Thoracic aorta (tissue), 2 donors: Measurements from ENCODE around the gene SPECC1L. TPM values are rescaled to one million over a fixed set of nuclear protein-coding genes. Genes with fewer than 3 reads are reported as not detected.

ENCODE experiments used
- ATAC-seq: fragments of 150-250 bp; one replicate; pipeline ENCODE4 v1.8.0; 2017; ENCODE audit warnings: low read depth; ENCODE audit not compliant: insufficient number of reproducible peaks, low FRiP score
- DNase-seq: peaks from one replicate; pipeline ENCODE4 v3.0.0-alpha.2; 2020; ENCODE audit warnings: low spot score
- H3K27ac ChIP-seq, 2 donors: fragments of 200-600 bp; sonication (generic); 1 replicate in 1 of 2; 2 replicates in 1 of 2; pipeline ENCODE4 v1.5.1; 2016; ENCODE audit warnings: mild to moderate bottlenecking in 2 of 2, moderate library complexity in 2 of 2
- H3K27me3 ChIP-seq: fragments of 200-600 bp; sonication (generic); replicated peaks from 2 replicates; pipeline ENCODE4 v1.6.0; 2016; ENCODE audit warnings: mild to moderate bottlenecking; ENCODE audit not compliant: insufficient read depth
- H3K36me3 ChIP-seq: fragments of 200-600 bp; sonication (generic); one replicate; pipeline ENCODE4 v1.5.1; 2016
- H3K4me1 ChIP-seq, 2 donors: fragments of 200-600 bp; sonication (generic); 1 replicate in 1 of 2; 2 replicates in 1 of 2; pipeline versions ENCODE4 v1.5.1 to v1.6.0; 2016; ENCODE audit warnings: low read depth in 2 of 2, mild to moderate bottlenecking in 1 of 2; ENCODE audit not compliant: control insufficient read depth in 1 of 2
- H3K4me3 ChIP-seq: fragments of 200-600 bp; sonication (generic); 2 replicates; pipeline ENCODE4 v1.5.1; 2016; ENCODE audit warnings: mild to moderate bottlenecking
- H3K9me3 ChIP-seq: fragments of 200-600 bp; sonication (generic); 2 replicates; pipeline ENCODE4 v1.5.1; 2016
- CTCF ChIP-seq: fragments of 200-600 bp; sonication (generic); IDR thresholded peaks from one replicate; pipeline ENCODE4 v1.5.1; 2019; ENCODE audit warnings: antibody characterized with exemption
- total RNA-seq, 2 donors: library from RNA; depleted of rRNA; stranded (reverse); fragments of >200 nt; gene quantifications; one replicate each; pipeline versions ENCODE4 v1.1.0 to v1.2.3, GENCODE V29; 2016

The SPECC1L gene
- total RNA-seq, 2 donors from 2014 or later: 49.4 to 50.0 TPM

DNA sequence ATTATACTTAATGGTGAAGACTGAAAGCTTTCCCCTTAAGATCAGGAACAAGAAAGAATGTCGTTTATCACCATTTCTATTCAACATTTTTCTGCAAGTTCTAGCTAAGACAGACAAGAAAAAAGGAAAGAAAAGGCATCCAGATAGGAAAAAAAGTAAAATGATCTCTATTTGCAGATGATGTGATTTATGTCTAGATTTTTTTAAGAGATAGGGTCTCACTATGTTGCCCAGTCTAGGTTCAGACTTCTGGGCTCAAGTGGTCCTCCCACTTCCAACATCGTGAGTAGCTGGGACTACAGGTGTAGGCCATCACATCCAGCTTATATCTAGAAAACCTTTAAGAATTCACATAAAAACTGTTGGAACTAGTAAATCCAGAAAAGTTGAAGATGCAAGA lies 105.4 kb downstream of the SPECC1L start:
- no peaks in the 10 kb centered on the region for H3K4me1 ChIP-seq
- H3K4me3 ChIP-seq: no peak overlapping the region
- ATAC-seq: no peak
- no peak for DNase-seq
- no peak for TF ChIP-seq CTCF
- no peak overlapping the region for H3K27ac ChIP-seq
- peaks cover 28% of the 10 kb centered on the region for H3K36me3 ChIP-seq
- no peaks in the 10 kb centered on the region for H3K9me3 ChIP-seq
- H3K27me3 ChIP-seq: no peaks in the 10 kb centered on the region

- no peak overlapping the region for H3K4me3 ChIP-seq
- ATAC-seq (no peak), DNase-seq (no peak)
- no peaks in the 10 kb centered on the region for H3K4me1 ChIP-seq
- no peaks in the 10 kb centered on the region for H3K27me3 ChIP-seq
- no peak overlapping the region for H3K27ac ChIP-seq
- H3K36me3 ChIP-seq: peaks cover 25% of the 10 kb centered on the region
- H3K9me3 ChIP-seq: no peaks in the 10 kb centered on the region
- TF ChIP-seq CTCF: no peak
These were observed 106.0 kb downstream of the SPECC1L start for GRCh38 chr22:24376586-24376985.

GRCh38 chr22:24379536-24379935 lies 108.9 kb downstream of the SPECC1L start:
- no peak for DNase-seq
- TF ChIP-seq CTCF: no peak
- ATAC-seq: no peak
- H3K4me1 ChIP-seq: no peaks in the 10 kb centered on the region
- no peaks in the 10 kb centered on the region for H3K9me3 ChIP-seq
- no peak overlapping the region for H3K4me3 ChIP-seq
- no peak overlapping the region for H3K27ac ChIP-seq
- no peaks in the 10 kb centered on the region for H3K27me3 ChIP-seq
- H3K36me3 ChIP-seq: peaks cover 15% of the 10 kb centered on the region

- ATAC-seq: no peak
- H3K9me3 ChIP-seq: no peaks in the 10 kb centered on the region
These were observed 109.7 kb downstream of the SPECC1L start for GRCh38 chr22:24380220-24380904.

DNA sequence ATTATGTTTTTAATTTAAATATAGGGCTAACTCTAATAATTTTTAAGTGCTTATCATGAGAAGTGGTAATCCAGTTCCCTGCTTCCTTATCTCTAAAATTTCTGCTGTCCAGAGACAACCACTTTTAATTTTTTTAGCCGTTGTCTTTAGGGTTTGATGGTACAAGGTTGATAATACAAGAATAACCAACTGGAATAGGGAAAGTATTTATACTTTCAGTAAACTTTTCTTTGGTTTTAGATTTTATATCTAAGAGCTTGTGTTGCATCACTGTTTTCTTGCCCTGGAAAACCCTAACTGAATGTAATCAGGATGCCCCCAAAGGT lies 110.2 kb downstream of the SPECC1L start:
- Histone ChIP-seq H3K4me3 (no peak overlapping the region), H3K36me3 (peaks cover 14% of the 10 kb centered on the region), H3K27me3 (no peaks in the 10 kb centered on the region), H3K27ac (no peak overlapping the region), H3K4me1 (no peaks in the 10 kb centered on the region), H3K9me3 (no peaks in the 10 kb centered on the region)
- no peak for ATAC-seq
- no peak for DNase-seq
- no peak for TF ChIP-seq CTCF

More at GRCh38 chr22:24380220-24380904, 109.7 kb downstream of the SPECC1L start:
- Histone ChIP-seq H3K27me3 (no peaks in the 10 kb centered on the region), H3K36me3 (peaks cover 15% of the 10 kb centered on the region), H3K4me1 (no peaks in the 10 kb centered on the region), H3K27ac (no peak overlapping the region), H3K4me3 (no peak overlapping the region)
- TF ChIP-seq CTCF: no peak
- no peak for DNase-seq
